ENCODE results near the gene USP48.

- TF ChIP-seq CTCF (IDR thresholded peaks at IDR 0.05 in 2 of 3, conservative IDR thresholded peaks at IDR 0.05 in 1 of 3; ENCODE audit: control insufficient read depth in 2 of 3, extremely low read depth in 1 of 3, insufficient read depth in 1 of 3, low read depth in 3 of 3, low read length in 3 of 3): no peak
- TF ChIP-seq IKZF1 (conservative IDR thresholded peaks at IDR 0.05): no peak
- no peak for TF ChIP-seq RBBP5 (conservative IDR thresholded peaks at IDR 0.05)
- TF ChIP-seq POLR2A (IDR thresholded peaks at IDR 0.05; ENCODE audit: low read depth, low read length): no peak
- no peak for TF ChIP-seq CEBPB (IDR thresholded peaks at IDR 0.05; ENCODE audit: borderline replicate concordance in 1 of 2, low read depth in 2 of 2, low read length in 2 of 2)
- TF ChIP-seq MYC (IDR thresholded peaks at IDR 0.05; ENCODE audit: insufficient read depth, insufficient read length, insufficient replicate concordance, low read length, severe bottlenecking): no peak
- TF ChIP-seq ZNF274 (IDR thresholded peaks at IDR 0.05; ENCODE audit: insufficient read depth, insufficient read length): no peak
- TF ChIP-seq JUND (IDR thresholded peaks at IDR 0.05; ENCODE audit: low read depth, low read length): no peak
- TF ChIP-seq RAD21 (IDR thresholded peaks at IDR 0.05; ENCODE audit: insufficient read depth, low read depth, low read length): no peak
- no peak for TF ChIP-seq SIN3A (IDR thresholded peaks at IDR 0.05; ENCODE audit: low read depth, low read length)
- no peak for TF ChIP-seq HSF1 (IDR thresholded peaks at IDR 0.05; ENCODE audit: low read depth, low read length)
Measured at GRCh38 chr1:21629971-21630370, 153.0 kb downstream of the USP48 start.

Measured in GM12878 (cell line).